ENCODE measurements around the gene CASR.

DNA sequence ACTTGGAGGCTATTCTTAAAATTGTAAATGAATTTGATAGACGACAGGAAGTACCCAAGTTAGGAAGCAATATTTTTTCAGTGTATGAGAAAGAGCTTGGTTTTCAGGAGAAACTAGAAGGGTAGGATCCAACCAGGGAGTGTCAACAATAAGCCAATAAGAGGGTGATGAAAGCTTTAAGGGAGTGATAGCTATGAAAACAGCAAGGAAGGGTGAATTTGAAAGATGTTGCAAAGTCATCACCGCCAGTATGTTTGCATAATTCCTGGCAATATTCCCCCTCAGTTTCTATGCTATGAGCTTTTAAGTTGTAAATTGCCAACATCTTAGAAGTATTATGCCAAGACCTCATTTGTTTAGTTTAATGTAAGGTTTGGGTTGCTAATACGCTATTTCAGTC is 129.8 kb downstream of the CASR start:
- TF ChIP-seq, protein P1, sequence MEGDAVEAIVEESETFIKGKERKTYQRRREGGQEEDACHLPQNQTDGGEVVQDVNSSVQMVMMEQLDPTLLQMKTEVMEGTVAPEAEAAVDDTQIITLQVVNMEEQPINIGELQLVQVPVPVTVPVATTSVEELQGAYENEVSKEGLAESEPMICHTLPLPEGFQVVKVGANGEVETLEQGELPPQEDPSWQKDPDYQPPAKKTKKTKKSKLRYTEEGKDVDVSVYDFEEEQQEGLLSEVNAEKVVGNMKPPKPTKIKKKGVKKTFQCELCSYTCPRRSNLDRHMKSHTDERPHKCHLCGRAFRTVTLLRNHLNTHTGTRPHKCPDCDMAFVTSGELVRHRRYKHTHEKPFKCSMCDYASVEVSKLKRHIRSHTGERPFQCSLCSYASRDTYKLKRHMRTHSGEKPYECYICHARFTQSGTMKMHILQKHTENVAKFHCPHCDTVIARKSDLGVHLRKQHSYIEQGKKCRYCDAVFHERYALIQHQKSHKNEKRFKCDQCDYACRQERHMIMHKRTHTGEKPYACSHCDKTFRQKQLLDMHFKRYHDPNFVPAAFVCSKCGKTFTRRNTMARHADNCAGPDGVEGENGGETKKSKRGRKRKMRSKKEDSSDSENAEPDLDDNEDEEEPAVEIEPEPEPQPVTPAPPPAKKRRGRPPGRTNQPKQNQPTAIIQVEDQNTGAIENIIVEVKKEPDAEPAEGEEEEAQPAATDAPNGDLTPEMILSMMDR (IDR thresholded peaks at IDR 0.05): no peak
- TF ChIP-seq POLR2AphosphoS5 (IDR thresholded peaks at IDR 0.05) (no peak), POLR2A (IDR thresholded peaks at IDR 0.05) (no peak), EP300 (IDR thresholded peaks at IDR 0.05; ENCODE audit: low read depth) (no peak)

Data from transverse colon (tissue), 4 donors.